Esophagus muscularis mucosa (tissue), 3 donors: ENCODE results near the gene ST13.

Experiments used
- CTCF ChIP-seq, 3 experiments: fragments of 200-600 bp in 2 of 3; fragments of 450-650 bp in 1 of 3; sonication (generic) in 2 of 3; IDR thresholded peaks; one replicate each; pipeline ENCODE4 v1.5.1; 2017 to 2019; ENCODE audit warnings: antibody characterized with exemption in 3 of 3, mild to moderate bottlenecking in 2 of 3, moderate library complexity in 1 of 3
- POLR2A ChIP-seq: fragments of 450-650 bp; IDR thresholded peaks from one replicate; pipeline ENCODE4 v1.6.1; 2017; ENCODE audit warnings: antibody characterized with exemption, moderate library complexity, mild to moderate bottlenecking, low read depth

- TF ChIP-seq CTCF (IDR thresholded peaks at IDR 0.05) (no peak), POLR2A (no peak)
Observed at GRCh38 chr22:40853961-40854360, 2.5 kb downstream of the ST13 start.
